Stimulated activated naive CD8-positive, alpha-beta T cell treated with anti-CD3 and anti-CD28 coated beads, Interleukin-15, amount 100 ng/mL, for 72 hours (primary cell): Measurements from ENCODE around the gene TMPRSS9.

ENCODE experiments used
- ATAC-seq: fragments of 150-1000 bp; cut with Tn5 transposase; 2 replicates; pipeline ENCODE4 v1.10.0; 2021; ENCODE audit warnings: mild to moderate bottlenecking, moderate library complexity
- DNase-seq, 2 donors: peaks; one replicate each; pipeline ENCODE4 v3.0.0; 2021 to 2022
- H3K27ac Mint-ChIP-seq, 2 donors: one replicate each; pipeline ENCODE4 v1.8.0; 2022; ENCODE audit warnings: mild to moderate bottlenecking in 2 of 2, mixed read lengths in 2 of 2, moderate library complexity in 2 of 2
- H3K27me3 Mint-ChIP-seq: one replicate; pipeline ENCODE4 v1.8.0; 2022; ENCODE audit warnings: mixed read lengths
- H3K4me1 Mint-ChIP-seq: one replicate; pipeline ENCODE4 v1.8.0; 2022; ENCODE audit warnings: mild to moderate bottlenecking, mixed read lengths
- H3K4me3 Mint-ChIP-seq, 2 donors: one replicate each; pipeline ENCODE4 v1.8.0; 2022; ENCODE audit warnings: mild to moderate bottlenecking in 2 of 2, mixed read lengths in 2 of 2, moderate library complexity in 1 of 2
- H3K9me3 Mint-ChIP-seq, 2 donors: one replicate each; pipeline ENCODE4 v1.8.0; 2022; ENCODE audit warnings: mixed read lengths in 2 of 2

Gene TMPRSS9

DNA sequence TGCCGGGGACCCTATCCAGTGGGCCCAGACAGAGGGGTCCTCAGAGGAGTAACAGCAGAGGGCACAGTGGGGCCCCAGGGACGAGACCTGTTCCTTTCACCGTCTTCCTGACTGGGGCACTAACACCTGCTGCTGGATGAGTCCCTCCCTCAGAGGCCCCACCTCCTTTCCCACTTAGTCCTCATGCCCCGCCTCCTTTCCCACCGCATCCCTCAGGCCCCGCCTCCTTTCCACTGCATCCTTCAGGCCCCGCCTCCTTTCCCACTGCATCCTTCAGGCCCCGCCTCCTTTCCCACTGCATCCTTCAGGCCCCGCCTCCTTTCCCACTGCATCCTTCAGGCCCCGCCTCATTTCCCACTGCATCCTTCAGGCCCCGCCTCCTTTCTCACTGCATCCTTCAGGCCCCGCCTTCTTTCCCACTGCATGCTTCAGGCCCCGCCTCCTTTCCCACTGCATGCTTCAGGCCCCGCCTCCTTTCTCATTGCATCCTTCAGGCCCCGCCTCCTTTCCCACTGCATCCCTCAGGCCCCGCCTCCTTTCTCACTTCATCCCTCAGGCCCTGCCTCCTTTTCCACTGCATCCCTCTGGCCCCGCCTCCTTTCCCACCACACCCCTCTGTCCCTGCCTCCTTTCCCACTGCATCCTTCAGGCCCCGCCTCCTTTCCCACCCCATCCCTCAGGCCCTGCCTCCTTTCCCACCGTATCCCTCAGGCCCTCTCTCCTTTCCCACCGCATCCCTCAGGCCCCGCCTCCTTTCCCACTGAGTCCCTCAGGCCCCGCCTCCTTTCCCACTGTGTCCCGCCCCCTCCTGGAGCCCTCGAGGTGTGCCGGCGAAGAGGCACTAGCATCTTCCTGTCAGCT, 24.8 kb upstream of the TMPRSS9 start:
- no peaks in the 10 kb centered on the region for H3K27me3 Mint-ChIP-seq
- H3K4me3 Mint-ChIP-seq: no peak overlapping the region
- H3K27ac Mint-ChIP-seq: no peak overlapping the region
- ATAC-seq (no peak), DNase-seq (no peak)
- peaks cover 57% of the 10 kb centered on the region for H3K4me1 Mint-ChIP-seq
- H3K9me3 Mint-ChIP-seq: peaks cover 11 to 14% of the 10 kb centered on the region in 2 donors

- DNase-seq: no peak
- Mint-ChIP-seq H3K27me3 (no peaks in the 10 kb centered on the region), H3K4me3 (no peak overlapping the region), H3K4me1 (peaks cover 51% of the 10 kb centered on the region), H3K27ac (no peak overlapping the region), H3K9me3 (peaks cover 11 to 14% of the 10 kb centered on the region in 2 donors)
- ATAC-seq: no peak
These were observed 24.2 kb upstream of the TMPRSS9 start for GRCh38 chr19:2335848-2336247.

DNA sequence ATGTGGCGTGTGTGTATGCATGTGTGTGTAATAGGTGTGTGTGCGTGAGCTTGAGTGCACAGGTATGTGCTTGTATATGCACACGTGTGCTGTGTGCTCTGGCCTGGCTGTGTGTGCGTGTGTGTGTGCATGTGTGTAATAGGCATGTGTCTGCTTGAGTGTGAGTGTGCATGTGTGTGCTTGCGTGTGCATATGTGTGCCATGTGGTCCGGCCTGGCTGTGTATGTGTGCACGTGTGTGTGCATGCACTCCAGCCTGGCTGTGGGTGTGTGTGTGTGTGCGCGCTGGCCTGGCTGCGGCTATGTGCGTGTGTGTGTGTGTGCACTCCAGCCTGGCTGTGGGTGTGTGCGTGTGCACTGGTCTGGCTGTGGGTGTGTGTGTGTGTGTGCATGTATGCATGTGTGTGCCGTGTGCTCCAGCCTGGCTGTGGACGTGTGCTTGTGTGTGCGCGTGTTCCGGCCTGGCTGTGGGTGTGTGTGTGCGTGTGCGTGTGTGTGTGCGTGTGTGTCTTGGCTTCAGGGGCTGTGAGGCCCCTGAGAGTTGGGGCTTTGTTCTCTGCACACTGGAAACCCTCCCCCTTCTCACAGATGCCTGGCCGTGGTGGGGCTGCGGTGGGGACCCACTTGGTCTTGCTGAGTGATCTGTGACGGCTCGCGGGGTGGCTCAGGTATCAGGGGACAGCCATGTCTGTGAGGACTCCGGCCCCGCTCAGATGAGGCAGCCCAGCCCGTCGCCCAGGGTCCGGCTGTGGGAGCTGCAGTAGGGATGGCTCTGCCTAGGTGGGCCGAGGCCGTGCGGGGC, 23.3 kb upstream of the TMPRSS9 start:
- Mint-ChIP-seq H3K9me3 (peaks cover 11 to 14% of the 10 kb centered on the region in 2 donors), H3K4me3 (no peak overlapping the region), H3K27me3 (no peaks in the 10 kb centered on the region), H3K27ac (no peak overlapping the region), H3K4me1 (peaks cover 42% of the 10 kb centered on the region)
- no peak for DNase-seq
- ATAC-seq: no peak

DNA sequence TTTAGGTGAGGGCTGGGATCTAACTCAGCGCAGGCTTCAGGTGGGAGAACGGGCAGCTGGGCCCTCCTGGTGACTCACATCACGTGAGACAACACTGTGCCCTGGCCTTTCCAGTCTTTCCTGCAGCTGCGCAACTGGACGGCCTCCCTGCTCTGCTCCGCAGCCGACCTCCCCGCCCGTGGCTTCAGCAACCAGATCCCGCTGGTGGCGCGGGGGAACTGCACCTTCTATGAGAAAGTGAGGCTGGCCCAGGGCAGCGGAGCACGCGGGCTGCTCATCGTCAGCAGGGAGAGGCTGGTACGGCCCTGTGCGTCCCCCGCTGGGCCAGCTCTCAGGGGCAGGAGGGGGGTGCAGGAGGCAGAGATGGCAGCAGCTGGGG, 22.7 kb upstream of the TMPRSS9 start:
- peaks cover 11 to 14% of the 10 kb centered on the region in 2 donors for H3K9me3 Mint-ChIP-seq
- no peak overlapping the region for H3K27ac Mint-ChIP-seq
- H3K4me1 Mint-ChIP-seq: peaks cover 36% of the 10 kb centered on the region
- H3K27me3 Mint-ChIP-seq: no peaks in the 10 kb centered on the region
- DNase-seq (no peak), ATAC-seq (no peak)
- H3K4me3 Mint-ChIP-seq: no peak overlapping the region

DNA sequence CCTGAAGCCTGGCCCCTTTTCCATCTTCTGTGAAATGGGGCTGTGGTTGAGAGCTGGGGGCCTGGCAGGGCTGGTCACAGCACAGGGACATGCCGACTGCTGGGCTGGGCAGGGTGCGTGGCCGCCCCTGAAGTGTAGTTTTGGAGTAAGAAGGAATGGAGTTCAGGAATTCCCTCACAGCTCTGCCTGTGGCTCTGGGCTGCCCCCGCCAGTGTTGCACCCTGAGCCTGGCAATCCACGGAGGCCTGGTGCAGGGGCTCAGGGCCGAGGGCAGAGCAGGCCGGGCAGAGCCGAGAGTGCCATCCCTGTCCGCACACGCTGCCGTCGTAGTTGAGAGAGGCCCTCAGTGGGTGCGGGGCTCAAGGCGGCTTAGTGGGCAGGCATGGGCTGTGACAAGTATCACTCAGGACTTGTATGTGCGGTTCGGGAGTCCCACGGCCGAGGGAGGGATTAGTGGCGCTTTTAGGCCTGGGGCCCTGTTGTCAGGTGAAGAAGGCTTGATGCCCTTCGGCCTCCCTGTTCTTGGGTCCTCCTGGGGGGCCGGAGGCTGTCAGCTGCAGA, 21.9 kb upstream of the TMPRSS9 start:
- peaks cover 29% of the 10 kb centered on the region for H3K4me1 Mint-ChIP-seq
- peaks cover 11 to 14% of the 10 kb centered on the region in 2 donors for H3K9me3 Mint-ChIP-seq
- no peak for DNase-seq
- no peak for ATAC-seq
- no peak overlapping the region for H3K4me3 Mint-ChIP-seq
- H3K27me3 Mint-ChIP-seq: no peaks in the 10 kb centered on the region
- peak overlapping the region in 1 of 2 donors; percentile 59 for H3K27ac Mint-ChIP-seq

- DNase-seq: no peak
- H3K27ac Mint-ChIP-seq: no peak overlapping the region
- peak; percentile 18 for ATAC-seq
- peaks cover 11 to 14% of the 10 kb centered on the region in 2 donors for H3K9me3 Mint-ChIP-seq
- H3K4me1 Mint-ChIP-seq: peaks cover 21% of the 10 kb centered on the region
- H3K4me3 Mint-ChIP-seq: no peak overlapping the region
- no peaks in the 10 kb centered on the region for H3K27me3 Mint-ChIP-seq
These were observed 21.1 kb upstream of the TMPRSS9 start for GRCh38 chr19:2338751-2339643.

GRCh38 chr19:2339644-2340310, 20.3 kb upstream of the TMPRSS9 start:
- Mint-ChIP-seq H3K4me1 (peaks cover 13% of the 10 kb centered on the region), H3K4me3 (no peak overlapping the region), H3K9me3 (peaks cover 11 to 14% of the 10 kb centered on the region in 2 donors), H3K27ac (no peak overlapping the region), H3K27me3 (no peaks in the 10 kb centered on the region)
- peak; percentile 18 for ATAC-seq
- no peak for DNase-seq

GRCh38 chr19:2340496-2341243, 19.4 kb upstream of the TMPRSS9 start:
- no peak for DNase-seq
- peak overlapping the region in 1 of 2 donors; percentile 42 for H3K27ac Mint-ChIP-seq
- H3K9me3 Mint-ChIP-seq: peaks cover 6 to 7% of the 10 kb centered on the region in 2 donors
- H3K4me3 Mint-ChIP-seq: no peak overlapping the region
- H3K4me1 Mint-ChIP-seq: peaks cover 10% of the 10 kb centered on the region
- ATAC-seq: no peak
- no peaks in the 10 kb centered on the region for H3K27me3 Mint-ChIP-seq

DNA sequence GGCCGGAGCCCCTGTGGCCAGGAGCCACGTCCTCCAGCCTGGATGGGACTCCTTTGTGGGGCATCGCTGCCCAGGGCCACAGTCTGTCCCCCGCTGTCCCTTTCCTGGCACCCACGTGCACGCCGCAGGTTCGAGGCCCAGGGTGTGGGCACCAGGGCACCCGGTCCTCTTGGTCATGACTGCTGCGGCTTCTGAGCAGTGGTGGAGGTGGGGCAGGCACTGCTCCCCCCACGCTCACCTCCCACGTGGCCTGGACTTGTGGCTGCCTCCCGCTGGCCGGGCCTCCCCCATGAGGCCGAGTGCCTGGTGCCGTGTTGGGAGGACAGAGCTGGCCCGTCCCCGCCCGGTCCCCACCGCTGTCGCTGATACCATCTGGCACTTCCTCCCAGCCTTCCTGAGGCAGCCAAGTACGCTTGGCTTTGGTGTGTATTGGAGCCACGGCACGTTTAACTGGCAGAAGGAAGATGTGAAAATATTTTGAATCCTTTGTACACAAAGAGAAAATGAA, 18.8 kb upstream of the TMPRSS9 start:
- ATAC-seq (no peak), DNase-seq (no peak)
- peaks cover 0 to under 1% of the 10 kb centered on the region in 2 donors for H3K9me3 Mint-ChIP-seq
- no peak overlapping the region for H3K27ac Mint-ChIP-seq
- H3K4me1 Mint-ChIP-seq: peaks cover 10% of the 10 kb centered on the region
- H3K27me3 Mint-ChIP-seq: no peaks in the 10 kb centered on the region
- H3K4me3 Mint-ChIP-seq: no peak overlapping the region

- Mint-ChIP-seq H3K9me3 (no peaks in the 10 kb centered on the region), H3K27ac (no peak overlapping the region)
- no peak for DNase-seq
These were observed 18.1 kb upstream of the TMPRSS9 start for GRCh38 chr19:2341982-2342381.

GRCh38 chr19:2342656-2343288, 17.3 kb upstream of the TMPRSS9 start:
- no peak overlapping the region for H3K27ac Mint-ChIP-seq
- H3K9me3 Mint-ChIP-seq: no peaks in the 10 kb centered on the region
- peaks cover 6% of the 10 kb centered on the region for H3K4me1 Mint-ChIP-seq
- H3K27me3 Mint-ChIP-seq: no peaks in the 10 kb centered on the region
- ATAC-seq (no peak), DNase-seq (no peak)
- no peak overlapping the region for H3K4me3 Mint-ChIP-seq

More at GRCh38 chr19:2341982-2342381, 18.1 kb upstream of the TMPRSS9 start:
- ATAC-seq: no peak
- H3K4me1 Mint-ChIP-seq: peaks cover 10% of the 10 kb centered on the region
- H3K27me3 Mint-ChIP-seq: no peaks in the 10 kb centered on the region
- no peak overlapping the region for H3K4me3 Mint-ChIP-seq

GRCh38 chr19:2343289-2343982, 16.6 kb upstream of the TMPRSS9 start:
- no peak overlapping the region for H3K27ac Mint-ChIP-seq
- no peaks in the 10 kb centered on the region for H3K4me1 Mint-ChIP-seq
- no peaks in the 10 kb centered on the region for H3K27me3 Mint-ChIP-seq
- no peak overlapping the region for H3K4me3 Mint-ChIP-seq
- DNase-seq (no peak), ATAC-seq (peak; percentile 21)
- H3K9me3 Mint-ChIP-seq: no peaks in the 10 kb centered on the region

DNA sequence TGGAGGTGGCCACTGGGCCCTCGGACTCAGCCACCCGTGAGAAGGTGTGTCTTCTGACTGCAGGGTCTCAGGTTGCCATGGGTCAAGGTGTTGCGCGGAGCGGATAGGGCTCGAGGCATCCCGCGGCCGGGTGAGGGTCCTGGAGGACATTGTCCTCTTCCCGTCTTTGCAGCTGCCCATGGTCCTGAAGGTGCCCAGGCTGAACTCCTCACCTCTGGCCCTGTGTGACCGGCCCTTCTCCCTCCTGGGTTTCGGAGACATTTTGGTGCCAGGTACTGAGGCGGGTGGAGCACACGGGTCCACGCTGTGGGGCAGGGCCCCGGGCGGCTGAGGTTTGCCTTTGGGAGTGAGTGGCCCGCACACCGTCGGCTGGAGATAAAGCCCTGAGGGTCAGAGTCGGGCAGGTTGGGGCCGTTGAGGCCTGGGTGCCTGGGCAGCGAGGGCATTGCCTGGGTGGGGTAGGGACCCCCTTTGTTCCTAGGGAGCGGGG, 15.6 kb upstream of the TMPRSS9 start:
- no peaks in the 10 kb centered on the region for H3K4me1 Mint-ChIP-seq
- H3K4me3 Mint-ChIP-seq: no peak overlapping the region
- H3K27me3 Mint-ChIP-seq: no peaks in the 10 kb centered on the region
- no peak for DNase-seq
- ATAC-seq: peak; percentile 38
- no peaks in the 10 kb centered on the region for H3K9me3 Mint-ChIP-seq
- H3K27ac Mint-ChIP-seq: no peak overlapping the region
